Stomach (tissue), 4 donors: ENCODE measurements around the gene FLACC1.

Experiments used
- EP300 ChIP-seq: sonication (generic); formaldehyde crosslinking; IDR thresholded peaks from one replicate; pipeline ENCODE4 v1.6.1; 2017; ENCODE audit warnings: antibody characterized with exemption
- POLR2A ChIP-seq, 4 donors: fragments of 450-650 bp; IDR thresholded peaks; one replicate each; pipeline ENCODE4 v1.6.1; 2016; ENCODE audit warnings: antibody characterized with exemption in 4 of 4, control low read depth in 2 of 4, mild to moderate bottlenecking in 1 of 4, moderate library complexity in 1 of 4

- TF ChIP-seq EP300: no peak
- no peak for TF ChIP-seq POLR2A (IDR thresholded peaks at IDR 0.05)
These were observed 20.1 kb upstream of the FLACC1 start for GRCh38 chr2:201377218-201377617.
